ENCODE results near the gene PNMA1. TPM values are rescaled to one million over a fixed set of nuclear protein-coding genes. Genes with fewer than 3 reads are reported as not detected.

The PNMA1 gene
- total and polyA plus RNA-seq, 9 of the 15 experiments (the other 6 are each of a cell fraction or from before 2014, with no cell fraction given): 1.7 to 26.4 (median 8.7) TPM

DNA sequence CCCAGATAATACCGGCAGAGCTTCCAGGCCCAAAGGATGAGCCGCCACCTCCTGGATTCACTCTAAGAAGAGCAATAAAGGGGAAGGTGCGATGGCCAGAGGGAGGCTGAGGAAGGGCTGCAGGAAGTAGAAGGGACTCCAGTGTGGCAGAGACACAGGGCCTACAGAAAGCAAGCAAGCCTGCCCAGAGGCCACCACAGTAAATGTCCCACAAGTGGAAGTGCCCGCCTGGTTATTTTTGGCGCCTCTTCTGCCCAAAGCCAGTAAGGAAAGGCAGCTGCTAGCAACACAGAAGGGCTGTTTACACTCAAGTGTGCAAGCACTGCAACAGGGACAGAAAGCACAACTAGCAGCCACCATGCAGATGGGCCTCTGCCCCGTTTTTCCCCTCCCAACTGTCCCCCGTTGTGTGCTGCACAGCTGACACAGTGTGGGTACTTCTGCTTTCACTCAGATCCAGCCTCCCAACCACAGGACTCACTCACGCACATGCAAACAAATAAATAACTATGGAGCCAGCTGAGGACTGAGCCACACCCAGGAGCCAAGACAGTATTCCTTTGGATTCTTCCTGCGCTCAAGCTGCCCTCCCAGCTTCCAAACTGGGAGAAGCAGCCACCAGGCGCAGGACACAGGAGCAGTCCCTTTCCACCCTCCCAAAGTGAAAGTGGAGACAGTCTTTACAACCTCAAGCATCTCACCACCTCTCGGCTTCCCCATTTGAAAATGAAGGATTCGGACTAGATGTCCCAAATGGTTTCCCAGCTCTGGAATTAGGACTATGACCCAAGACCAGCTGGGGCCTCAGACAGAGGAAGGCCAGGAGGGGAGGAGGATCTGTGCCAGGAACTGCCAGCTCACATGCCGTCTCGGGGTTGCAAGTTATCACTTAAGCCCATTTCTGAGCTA, 40.0 kb upstream of the PNMA1 start (continued):
- TF ChIP-seq, protein P1, sequence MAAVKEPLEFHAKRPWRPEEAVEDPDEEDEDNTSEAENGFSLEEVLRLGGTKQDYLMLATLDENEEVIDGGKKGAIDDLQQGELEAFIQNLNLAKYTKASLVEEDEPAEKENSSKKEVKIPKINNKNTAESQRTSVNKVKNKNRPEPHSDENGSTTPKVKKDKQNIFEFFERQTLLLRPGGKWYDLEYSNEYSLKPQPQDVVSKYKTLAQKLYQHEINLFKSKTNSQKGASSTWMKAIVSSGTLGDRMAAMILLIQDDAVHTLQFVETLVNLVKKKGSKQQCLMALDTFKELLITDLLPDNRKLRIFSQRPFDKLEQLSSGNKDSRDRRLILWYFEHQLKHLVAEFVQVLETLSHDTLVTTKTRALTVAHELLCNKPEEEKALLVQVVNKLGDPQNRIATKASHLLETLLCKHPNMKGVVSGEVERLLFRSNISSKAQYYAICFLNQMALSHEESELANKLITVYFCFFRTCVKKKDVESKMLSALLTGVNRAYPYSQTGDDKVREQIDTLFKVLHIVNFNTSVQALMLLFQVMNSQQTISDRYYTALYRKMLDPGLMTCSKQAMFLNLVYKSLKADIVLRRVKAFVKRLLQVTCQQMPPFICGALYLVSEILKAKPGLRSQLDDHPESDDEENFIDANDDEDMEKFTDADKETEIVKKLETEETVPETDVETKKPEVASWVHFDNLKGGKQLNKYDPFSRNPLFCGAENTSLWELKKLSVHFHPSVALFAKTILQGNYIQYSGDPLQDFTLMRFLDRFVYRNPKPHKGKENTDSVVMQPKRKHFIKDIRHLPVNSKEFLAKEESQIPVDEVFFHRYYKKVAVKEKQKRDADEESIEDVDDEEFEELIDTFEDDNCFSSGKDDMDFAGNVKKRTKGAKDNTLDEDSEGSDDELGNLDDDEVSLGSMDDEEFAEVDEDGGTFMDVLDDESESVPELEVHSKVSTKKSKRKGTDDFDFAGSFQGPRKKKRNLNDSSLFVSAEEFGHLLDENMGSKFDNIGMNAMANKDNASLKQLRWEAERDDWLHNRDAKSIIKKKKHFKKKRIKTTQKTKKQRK (IDR thresholded peaks at IDR 0.05; ENCODE audit: borderline replicate concordance, low read depth, low read length): no peak
- TF ChIP-seq POU5F1 (IDR thresholded peaks at IDR 0.05; ENCODE audit: borderline replicate concordance, low read depth, low read length, partially characterized antibody) (no peak), E2F3 (CRISPR knock-in tag; IDR thresholded peaks at IDR 0.05) (no peak), ZEB2 (IDR thresholded peaks at IDR 0.05) (no peak), MYC (IDR thresholded peaks at IDR 0.05; ENCODE audit: low read depth, low read length) (no peak), MYC (CRISPR knock-in tag; IDR thresholded peaks at IDR 0.05; ENCODE audit: borderline replicate concordance, low read depth) (no peak), TCF7L2 (IDR thresholded peaks at IDR 0.05; ENCODE audit: low read depth, low read length) (no peak), XRCC5 (IDR thresholded peaks at IDR 0.05; ENCODE audit: low read depth, low read length) (0 out of 2 replicates have a peak, but pooled peaks have one; percentile 37), MYNN (IDR thresholded peaks at IDR 0.05) (0 out of 2 replicates have a peak, but pooled peaks have one; percentile 24), MYNN (CRISPR knock-in tag; IDR thresholded peaks at IDR 0.05) (no peak), CCAR2 (IDR thresholded peaks at IDR 0.05; ENCODE audit: low read depth, low read length) (no peak), TRIM28 (IDR thresholded peaks at IDR 0.05) (no peak)
- TF ChIP-seq, protein P2, sequence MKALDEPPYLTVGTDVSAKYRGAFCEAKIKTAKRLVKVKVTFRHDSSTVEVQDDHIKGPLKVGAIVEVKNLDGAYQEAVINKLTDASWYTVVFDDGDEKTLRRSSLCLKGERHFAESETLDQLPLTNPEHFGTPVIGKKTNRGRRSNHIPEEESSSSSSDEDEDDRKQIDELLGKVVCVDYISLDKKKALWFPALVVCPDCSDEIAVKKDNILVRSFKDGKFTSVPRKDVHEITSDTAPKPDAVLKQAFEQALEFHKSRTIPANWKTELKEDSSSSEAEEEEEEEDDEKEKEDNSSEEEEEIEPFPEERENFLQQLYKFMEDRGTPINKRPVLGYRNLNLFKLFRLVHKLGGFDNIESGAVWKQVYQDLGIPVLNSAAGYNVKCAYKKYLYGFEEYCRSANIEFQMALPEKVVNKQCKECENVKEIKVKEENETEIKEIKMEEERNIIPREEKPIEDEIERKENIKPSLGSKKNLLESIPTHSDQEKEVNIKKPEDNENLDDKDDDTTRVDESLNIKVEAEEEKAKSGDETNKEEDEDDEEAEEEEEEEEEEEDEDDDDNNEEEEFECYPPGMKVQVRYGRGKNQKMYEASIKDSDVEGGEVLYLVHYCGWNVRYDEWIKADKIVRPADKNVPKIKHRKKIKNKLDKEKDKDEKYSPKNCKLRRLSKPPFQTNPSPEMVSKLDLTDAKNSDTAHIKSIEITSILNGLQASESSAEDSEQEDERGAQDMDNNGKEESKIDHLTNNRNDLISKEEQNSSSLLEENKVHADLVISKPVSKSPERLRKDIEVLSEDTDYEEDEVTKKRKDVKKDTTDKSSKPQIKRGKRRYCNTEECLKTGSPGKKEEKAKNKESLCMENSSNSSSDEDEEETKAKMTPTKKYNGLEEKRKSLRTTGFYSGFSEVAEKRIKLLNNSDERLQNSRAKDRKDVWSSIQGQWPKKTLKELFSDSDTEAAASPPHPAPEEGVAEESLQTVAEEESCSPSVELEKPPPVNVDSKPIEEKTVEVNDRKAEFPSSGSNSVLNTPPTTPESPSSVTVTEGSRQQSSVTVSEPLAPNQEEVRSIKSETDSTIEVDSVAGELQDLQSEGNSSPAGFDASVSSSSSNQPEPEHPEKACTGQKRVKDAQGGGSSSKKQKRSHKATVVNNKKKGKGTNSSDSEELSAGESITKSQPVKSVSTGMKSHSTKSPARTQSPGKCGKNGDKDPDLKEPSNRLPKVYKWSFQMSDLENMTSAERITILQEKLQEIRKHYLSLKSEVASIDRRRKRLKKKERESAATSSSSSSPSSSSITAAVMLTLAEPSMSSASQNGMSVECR (CRISPR knock-in tag; IDR thresholded peaks at IDR 0.05): peak; percentile 13; the same call in 1 of the 2 replicates
- TF ChIP-seq, protein P3, sequence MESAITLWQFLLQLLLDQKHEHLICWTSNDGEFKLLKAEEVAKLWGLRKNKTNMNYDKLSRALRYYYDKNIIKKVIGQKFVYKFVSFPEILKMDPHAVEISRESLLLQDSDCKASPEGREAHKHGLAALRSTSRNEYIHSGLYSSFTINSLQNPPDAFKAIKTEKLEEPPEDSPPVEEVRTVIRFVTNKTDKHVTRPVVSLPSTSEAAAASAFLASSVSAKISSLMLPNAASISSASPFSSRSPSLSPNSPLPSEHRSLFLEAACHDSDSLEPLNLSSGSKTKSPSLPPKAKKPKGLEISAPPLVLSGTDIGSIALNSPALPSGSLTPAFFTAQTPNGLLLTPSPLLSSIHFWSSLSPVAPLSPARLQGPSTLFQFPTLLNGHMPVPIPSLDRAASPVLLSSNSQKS (CRISPR knock-in tag; IDR thresholded peaks at IDR 0.05): no peak
- TF ChIP-seq, protein P4, sequence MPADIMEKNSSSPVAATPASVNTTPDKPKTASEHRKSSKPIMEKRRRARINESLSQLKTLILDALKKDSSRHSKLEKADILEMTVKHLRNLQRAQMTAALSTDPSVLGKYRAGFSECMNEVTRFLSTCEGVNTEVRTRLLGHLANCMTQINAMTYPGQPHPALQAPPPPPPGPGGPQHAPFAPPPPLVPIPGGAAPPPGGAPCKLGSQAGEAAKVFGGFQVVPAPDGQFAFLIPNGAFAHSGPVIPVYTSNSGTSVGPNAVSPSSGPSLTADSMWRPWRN (IDR thresholded peaks at IDR 0.05; ENCODE audit: low read depth): no peak
- TF ChIP-seq, protein P5, sequence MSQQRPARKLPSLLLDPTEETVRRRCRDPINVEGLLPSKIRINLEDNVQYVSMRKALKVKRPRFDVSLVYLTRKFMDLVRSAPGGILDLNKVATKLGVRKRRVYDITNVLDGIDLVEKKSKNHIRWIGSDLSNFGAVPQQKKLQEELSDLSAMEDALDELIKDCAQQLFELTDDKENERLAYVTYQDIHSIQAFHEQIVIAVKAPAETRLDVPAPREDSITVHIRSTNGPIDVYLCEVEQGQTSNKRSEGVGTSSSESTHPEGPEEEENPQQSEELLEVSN (IDR thresholded peaks at IDR 0.05; ENCODE audit: borderline replicate concordance in 1 of 2, extremely low read depth in 1 of 2, insufficient read depth in 1 of 2, insufficient read length in 1 of 2, low read depth in 1 of 2, low read length in 1 of 2, poor library complexity in 1 of 2, severe bottlenecking in 1 of 2): peak in 1 of 2 experiments; percentile 11
